Measurements from ENCODE around the gene GINS2. TPM values are rescaled to one million over a fixed set of nuclear protein-coding genes. Genes with fewer than 3 reads are reported as not detected.

Gene GINS2
- total and polyA plus RNA-seq, 2 donors (not counting 3 experiments of a cell fraction or from before 2014, with no cell fraction given): 10.4 to 24.1 TPM

DNA sequence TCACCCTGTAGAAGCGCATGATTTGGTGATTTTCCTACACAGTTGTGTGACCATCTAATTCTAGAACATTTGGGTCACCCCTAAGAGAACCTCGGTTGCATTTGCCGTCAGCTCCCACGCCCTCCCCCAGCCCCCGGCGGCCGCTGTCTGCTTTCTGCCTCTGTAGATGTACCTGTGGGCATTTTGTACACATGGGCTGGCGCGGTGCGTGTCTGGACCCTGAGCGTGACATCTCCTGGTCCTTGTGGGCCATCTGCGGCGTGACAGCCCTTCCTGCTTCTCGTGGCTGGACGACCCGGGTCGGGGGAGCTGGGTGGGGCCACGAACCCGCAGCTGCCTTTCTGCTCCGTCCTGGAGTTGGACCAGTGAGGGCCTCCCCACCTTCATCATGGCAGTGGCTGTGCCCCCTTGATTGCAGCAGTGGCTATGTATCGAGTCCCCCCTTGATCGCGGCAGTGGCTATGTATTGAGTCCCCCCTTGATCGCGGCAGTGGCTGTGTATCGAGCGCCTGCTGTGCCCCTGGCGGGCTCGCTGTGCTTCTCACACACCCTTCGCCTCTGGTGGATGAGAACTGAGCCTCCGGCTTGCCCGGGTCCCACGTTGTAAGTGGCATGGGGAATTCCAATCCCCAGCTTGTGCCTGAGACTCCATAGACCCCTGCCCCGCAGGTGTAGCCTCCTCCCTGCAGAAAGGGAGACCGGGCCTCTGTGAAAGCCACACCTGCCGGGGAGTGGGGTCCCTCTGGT is 51.5 kb downstream of the GINS2 start:
- no peaks in the 10 kb centered on the region for H4K20me1 ChIP-seq (replicated peaks; ENCODE audit: control insufficient read depth, extremely low read depth, insufficient read depth, low read length)
- no peak overlapping the region for H3K27ac ChIP-seq (ENCODE audit: insufficient read depth, low read depth, low read length)

More for the DNA sequence above, 51.5 kb downstream of the GINS2 start:
- FAIRE-seq (no peak), DNase-seq (ENCODE audit: low read depth, low spot score) (no peak)
- TF ChIP-seq, protein P1, sequence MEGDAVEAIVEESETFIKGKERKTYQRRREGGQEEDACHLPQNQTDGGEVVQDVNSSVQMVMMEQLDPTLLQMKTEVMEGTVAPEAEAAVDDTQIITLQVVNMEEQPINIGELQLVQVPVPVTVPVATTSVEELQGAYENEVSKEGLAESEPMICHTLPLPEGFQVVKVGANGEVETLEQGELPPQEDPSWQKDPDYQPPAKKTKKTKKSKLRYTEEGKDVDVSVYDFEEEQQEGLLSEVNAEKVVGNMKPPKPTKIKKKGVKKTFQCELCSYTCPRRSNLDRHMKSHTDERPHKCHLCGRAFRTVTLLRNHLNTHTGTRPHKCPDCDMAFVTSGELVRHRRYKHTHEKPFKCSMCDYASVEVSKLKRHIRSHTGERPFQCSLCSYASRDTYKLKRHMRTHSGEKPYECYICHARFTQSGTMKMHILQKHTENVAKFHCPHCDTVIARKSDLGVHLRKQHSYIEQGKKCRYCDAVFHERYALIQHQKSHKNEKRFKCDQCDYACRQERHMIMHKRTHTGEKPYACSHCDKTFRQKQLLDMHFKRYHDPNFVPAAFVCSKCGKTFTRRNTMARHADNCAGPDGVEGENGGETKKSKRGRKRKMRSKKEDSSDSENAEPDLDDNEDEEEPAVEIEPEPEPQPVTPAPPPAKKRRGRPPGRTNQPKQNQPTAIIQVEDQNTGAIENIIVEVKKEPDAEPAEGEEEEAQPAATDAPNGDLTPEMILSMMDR (IDR thresholded peaks at IDR 0.05; ENCODE audit: extremely low read depth in 1 of 2, insufficient read depth in 1 of 2, low read depth in 1 of 2, low read length in 2 of 2): no peak
- no peak for TF ChIP-seq MYC (IDR thresholded peaks at IDR 0.05; ENCODE audit: low read depth, low read length)
- TF ChIP-seq FOS (IDR thresholded peaks at IDR 0.05; ENCODE audit: borderline replicate concordance, insufficient read depth, low read length): no peak
- TF ChIP-seq EZH2 (IDR thresholded peaks at IDR 0.05; ENCODE audit: borderline replicate concordance, low read depth, low read length, severe bottlenecking): no peak
- TF ChIP-seq JUN (IDR thresholded peaks at IDR 0.05; ENCODE audit: borderline replicate concordance, insufficient read depth, insufficient read length, low read depth): no peak
- TF ChIP-seq, protein P2, sequence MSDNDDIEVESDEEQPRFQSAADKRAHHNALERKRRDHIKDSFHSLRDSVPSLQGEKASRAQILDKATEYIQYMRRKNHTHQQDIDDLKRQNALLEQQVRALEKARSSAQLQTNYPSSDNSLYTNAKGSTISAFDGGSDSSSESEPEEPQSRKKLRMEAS (IDR thresholded peaks at IDR 0.05; ENCODE audit: insufficient read depth, insufficient read length): no peak
- TF ChIP-seq POLR2A (IDR thresholded peaks at IDR 0.05; ENCODE audit: low read depth, low read length): no peak
- TF ChIP-seq POLR2AphosphoS5 (IDR thresholded peaks at IDR 0.05; ENCODE audit: insufficient read depth, low read depth, low read length): no peak
- no peak for TF ChIP-seq GATA2 (IDR thresholded peaks at IDR 0.05; ENCODE audit: insufficient read depth, insufficient read length, low read depth, low read length)
- H3K4me2 ChIP-seq (ENCODE audit: insufficient read depth, low read length): no peak overlapping the region
- BruUV-seq (replicated peaks): no TSS peak
- no peaks in the 10 kb centered on the region for H3K79me2 ChIP-seq (ENCODE audit: control insufficient read depth, insufficient read depth, low read length)
- peaks cover 5% of the 10 kb centered on the region for H3K4me1 ChIP-seq (ENCODE audit: control insufficient read depth, extremely low read depth, insufficient read depth, low read length)
- H3K9ac ChIP-seq (replicated peaks; ENCODE audit: extremely low read depth, insufficient read depth, low read length): no peak overlapping the region
- dilution Hi-C loops (cut with MboI; ENCODE audit: extremely low pct_ligation_motif_present, low sequenced_read_pairs) (no loop called here), intact Hi-C loops (cut with micrococcal nuclease) (no loop called here)
- H2AFZ ChIP-seq (ENCODE audit: low read depth, low read length): no peak overlapping the region
- H3K9me1 ChIP-seq (replicated peaks; ENCODE audit: control insufficient read depth, extremely low read depth, insufficient read depth, low read length): no peaks in the 10 kb centered on the region
- H3K36me3 ChIP-seq (ENCODE audit: control insufficient read depth in 2 of 2, extremely low read depth in 1 of 2, insufficient read depth in 2 of 2, low read length in 2 of 2): no peaks in the 10 kb centered on the region
- ChIA-PET POLR2A (no interaction called here), CTCF (interaction anchor here (1.8 to 4.0 kb wide), 2 partner anchors 12 to 21 kb away, joined by 3 to 17 read pairs; no protein-coding TSS in a partner anchor)
- H3K9me3 ChIP-seq (replicated peaks; ENCODE audit: control insufficient read depth, insufficient read depth, low read length): no peaks in the 10 kb centered on the region
- H3K27me3 ChIP-seq (ENCODE audit: control insufficient read depth in 2 of 2, insufficient read depth in 2 of 2, low read length in 2 of 2): no peaks in the 10 kb centered on the region
- H3K4me3 ChIP-seq (replicated peaks in 1 of 3; ENCODE audit: insufficient read depth in 1 of 3, low read depth in 1 of 3, low read length in 3 of 3): no peak overlapping the region

Measured in endothelial cell of umbilical vein (primary cell).